HAP-1 (cell line): ENCODE measurements around the gene ARHGEF38.
A peak's percentile ranks its signal among the peaks of the same experiment; 100 is the strongest.
"Not testable (repeated sequence)": the region's sequence is repeated elsewhere in the genome, so short reads cannot be mapped to it uniquely, and the experiment has no call there.

Experiments used
- DNase-seq, 2 experiments: peaks; one replicate each; pipeline ENCODE4 v3.0.0-alpha.2; 2016 to 2020; ENCODE audit warnings: low spot score in 2 of 2
- H3K27me3 ChIP-seq: fragments of 250-450 bp; sonication (Bioruptor Pico); 2 replicates; pipeline ENCODE4 v1.5.1; 2020; ENCODE audit warnings: low read depth, mild to moderate bottlenecking, moderate library complexity
- H3K36me3 ChIP-seq: fragments of 250-450 bp; sonication (Bioruptor Pico); replicated peaks from 2 replicates; pipeline ENCODE4 v1.5.1; 2020; ENCODE audit warnings: mild to moderate bottlenecking
- H3K4me1 ChIP-seq: fragments of 250-450 bp; sonication (Bioruptor Pico); 2 replicates; pipeline ENCODE4 v1.5.1; 2020; ENCODE audit warnings: mild to moderate bottlenecking
- H3K4me3 ChIP-seq: fragments of 250-450 bp; sonication (Bioruptor Pico); 2 replicates; pipeline ENCODE4 v1.5.1; 2020; ENCODE audit warnings: mild to moderate bottlenecking, moderate library complexity
- H3K9me3 ChIP-seq: fragments of 250-450 bp; sonication (Bioruptor Pico); 2 replicates; pipeline ENCODE4 v1.5.1; 2020; ENCODE audit warnings: mild to moderate bottlenecking, moderate library complexity
- in situ Hi-C: fragments of 300-500 bp; cut with MboI; formaldehyde crosslinking; loops from 3 replicates; pipeline ENCODE4 v1.14.3; 2020; ENCODE audit warnings: low sequenced_read_pairs, inconsistent platforms, mixed read lengths

The ARHGEF38 gene

GRCh38 chr4:105709081-105709450, 156.6 kb downstream of the ARHGEF38 start:
- in situ Hi-C loops = no loop called here
- no peaks in the 10 kb centered on the region for H3K27me3 ChIP-seq
- peak overlapping the region; percentile 90 for H3K4me3 ChIP-seq
- H3K9me3 ChIP-seq = no peaks in the 10 kb centered on the region
- DNase-seq = peak; percentile 40 to 52
- H3K4me1 ChIP-seq = peaks cover 6% of the 10 kb centered on the region
- H3K36me3 ChIP-seq = no peaks in the 10 kb centered on the region

- Histone ChIP-seq H3K9me3 (no peaks in the 10 kb centered on the region), H3K4me1 (peaks cover 10% of the 10 kb centered on the region), H3K36me3 (no peaks in the 10 kb centered on the region), H3K27me3 (no peaks in the 10 kb centered on the region), H3K4me3 (peak overlapping the region; percentile 90)
- in situ Hi-C loops = no loop called here
- peak in 1 of 2 experiments; percentile 41 for DNase-seq
Observed at GRCh38 chr4:105710012-105710600, 157.7 kb downstream of the ARHGEF38 start.

- H3K4me1 ChIP-seq = peaks cover 10% of the 10 kb centered on the region
- H3K4me3 ChIP-seq = peak overlapping the region; percentile 90
- in situ Hi-C loops = no loop called here
Observed at GRCh38 chr4:105710678-105711077, 158.3 kb downstream of the ARHGEF38 start.

GRCh38 chr4:105712766-105713165, 160.3 kb downstream of the ARHGEF38 start:
- 0 out of 2 replicates have a peak, but pooled peaks cover 3% of the 10 kb centered on the region for H3K36me3 ChIP-seq
- H3K4me1 ChIP-seq = peaks cover 4% of the 10 kb centered on the region; the same call in 1 of the 2 replicates
- no peaks in the 10 kb centered on the region for H3K27me3 ChIP-seq
- H3K4me3 ChIP-seq = no peak overlapping the region
- in situ Hi-C loops = no loop called here
- H3K9me3 ChIP-seq = no peaks in the 10 kb centered on the region
- no peak for DNase-seq

More at GRCh38 chr4:105710678-105711077, 158.3 kb downstream of the ARHGEF38 start:
- Histone ChIP-seq H3K27me3 (no peaks in the 10 kb centered on the region), H3K36me3 (no peaks in the 10 kb centered on the region), H3K9me3 (no peaks in the 10 kb centered on the region)
- DNase-seq = peak; percentile 41 to 83

- H3K9me3 ChIP-seq = no peaks in the 10 kb centered on the region
- H3K27me3 ChIP-seq = no peaks in the 10 kb centered on the region
- in situ Hi-C loops = no loop called here
- H3K36me3 ChIP-seq = peaks cover 4% of the 10 kb centered on the region; the same call in 1 of the 2 replicates
- no peak for DNase-seq
- H3K4me1 ChIP-seq = peaks cover 4% of the 10 kb centered on the region; the same call in 1 of the 2 replicates
- no peak overlapping the region for H3K4me3 ChIP-seq
Observed at GRCh38 chr4:105714071-105714521, 161.7 kb downstream of the ARHGEF38 start.

GRCh38 chr4:105714932-105715331, 162.5 kb downstream of the ARHGEF38 start:
- no peak overlapping the region for H3K4me3 ChIP-seq
- H3K36me3 ChIP-seq = peaks cover 9% of the 10 kb centered on the region
- no peak for DNase-seq
- H3K27me3 ChIP-seq = no peaks in the 10 kb centered on the region
- in situ Hi-C loops = no loop called here
- peaks cover 4% of the 10 kb centered on the region; the same call in 1 of the 2 replicates for H3K4me1 ChIP-seq
- H3K9me3 ChIP-seq = no peaks in the 10 kb centered on the region

GRCh38 chr4:105715692-105716278, 163.4 kb downstream of the ARHGEF38 start:
- in situ Hi-C loops = no loop called here
- Histone ChIP-seq H3K9me3 (no peaks in the 10 kb centered on the region), H3K4me1 (peaks cover 4% of the 10 kb centered on the region; the same call in 1 of the 2 replicates), H3K4me3 (no peak overlapping the region), H3K36me3 (peaks cover 9% of the 10 kb centered on the region), H3K27me3 (no peaks in the 10 kb centered on the region)
- DNase-seq = peak in 1 of 2 experiments; percentile 56

GRCh38 chr4:105719204-105719603, 166.8 kb downstream of the ARHGEF38 start:
- no peak overlapping the region for H3K4me3 ChIP-seq
- peaks cover 20% of the 10 kb centered on the region for H3K36me3 ChIP-seq
- in situ Hi-C loops = no loop called here
- no peaks in the 10 kb centered on the region for H3K27me3 ChIP-seq
- peaks cover 6% of the 10 kb centered on the region; the same call in 1 of the 2 replicates for H3K4me1 ChIP-seq
- DNase-seq = no peak
- H3K9me3 ChIP-seq = no peaks in the 10 kb centered on the region

- no peaks in the 10 kb centered on the region for H3K27me3 ChIP-seq
- H3K4me3 ChIP-seq = no peak overlapping the region
- H3K9me3 ChIP-seq = no peaks in the 10 kb centered on the region
- peaks cover 2% of the 10 kb centered on the region; the same call in 1 of the 2 replicates for H3K4me1 ChIP-seq
- DNase-seq = no peak
- in situ Hi-C loops = no loop called here
- peaks cover 34% of the 10 kb centered on the region for H3K36me3 ChIP-seq
Observed at GRCh38 chr4:105725623-105726022, 173.2 kb downstream of the ARHGEF38 start.

GRCh38 chr4:105729895-105730294, 177.5 kb downstream of the ARHGEF38 start:
- H3K4me3 ChIP-seq, in situ Hi-C loops, H3K27me3 ChIP-seq, DNase-seq, H3K9me3 ChIP-seq, H3K4me1 ChIP-seq: not testable (repeated sequence)
- peaks cover 29% of the 10 kb centered on the region for H3K36me3 ChIP-seq
